ENCODE data around the gene JMJD6. TPM values are rescaled to one million over a fixed set of nuclear protein-coding genes. Genes with fewer than 3 reads are reported as not detected.

JMJD6 gene
- total and polyA plus RNA-seq, 2 of the 8 experiments (the other 6 are each of a cell fraction or from before 2014, with no cell fraction given): 8.6 to 18.6 TPM

DNA sequence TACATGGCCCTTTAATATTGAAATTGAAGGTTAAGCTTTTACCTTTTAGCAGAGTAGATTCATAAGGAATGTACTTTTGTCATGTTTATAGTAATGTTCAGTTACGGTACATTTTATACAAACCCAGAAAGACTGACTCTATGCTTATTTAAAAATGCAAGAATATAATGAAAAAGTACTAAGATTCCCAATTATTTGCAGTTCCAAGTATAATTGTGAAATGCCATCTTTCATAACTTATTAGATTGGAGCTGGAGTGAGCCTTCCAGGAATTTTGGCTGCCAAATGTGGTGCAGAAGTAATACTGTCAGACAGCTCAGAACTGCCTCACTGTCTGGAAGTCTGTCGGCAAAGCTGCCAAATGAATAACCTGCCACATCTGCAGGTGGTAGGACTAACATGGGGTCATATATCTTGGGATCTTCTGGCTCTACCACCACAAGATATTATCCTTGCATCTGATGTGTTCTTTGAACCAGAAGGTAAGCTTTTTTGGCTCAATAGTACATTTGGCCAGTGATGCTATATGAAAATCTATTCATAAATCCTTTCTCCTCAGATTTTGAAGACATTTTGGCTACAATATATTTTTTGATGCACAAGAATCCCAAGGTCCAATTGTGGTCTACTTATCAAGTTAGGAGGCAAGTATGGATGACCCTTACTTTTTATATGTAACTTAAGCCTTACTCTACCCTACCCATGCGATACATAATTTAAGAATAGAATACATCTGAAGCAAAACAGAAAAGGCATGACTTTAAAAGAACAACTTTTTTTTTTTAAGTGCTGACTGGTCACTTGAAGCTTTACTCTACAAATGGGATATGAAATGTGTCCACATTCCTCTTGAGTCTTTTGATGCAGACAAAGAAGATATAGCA, 6.6 kb upstream of the JMJD6 start:
- POLR2A ChIA-PET (ENCODE audit: partially characterized antibody): interaction anchor here (0.6 to 9.2 kb wide), 24 partner anchors 7 to 850 kb away, joined by 3 to 181 read pairs (median 3); partner anchors contain the start of genes JMJD6, METTL23 and PRCD
- Histone ChIP-seq H3K4me3 (ENCODE audit: extremely low read depth in 1 of 4, insufficient read depth in 2 of 4, low read depth in 3 of 4, low read length in 4 of 4) (peak overlapping the region in 1 of 4 experiments; percentile 99; a peak in 2 of 8 replicates), H4K20me1 (replicated peaks in 1 of 2; ENCODE audit: control insufficient read depth in 1 of 2, insufficient read depth in 2 of 2, low read length in 2 of 2) (peaks cover 17 to 18% of the 10 kb centered on the region in 2 experiments)
- TF ChIP-seq CREB1 (IDR thresholded peaks at IDR 0.05): no peak
- no peak for TF ChIP-seq KDM5A (IDR thresholded peaks at IDR 0.05; ENCODE audit: low read length)
- TF ChIP-seq POLR2AphosphoS5 (IDR thresholded peaks at IDR 0.05; ENCODE audit: low read depth, low read length): peak; percentile 92
- no peak for TF ChIP-seq BACH1 (IDR thresholded peaks at IDR 0.05; ENCODE audit: low read length)
- TF ChIP-seq TAF7 (optimal IDR thresholded peaks at IDR 0.05; ENCODE audit: borderline replicate concordance, low read depth, low read length): no peak
- TF ChIP-seq RXRA (IDR thresholded peaks at IDR 0.05; ENCODE audit: insufficient read depth, low read depth, low read length): no peak
- TF ChIP-seq HDAC2 (IDR thresholded peaks at IDR 0.05; ENCODE audit: borderline replicate concordance in 1 of 2, low read depth in 2 of 2, low read length in 2 of 2): no peak
- TF ChIP-seq POLR2A (IDR thresholded peaks at IDR 0.05; ENCODE audit: control extremely low read depth in 1 of 2, low read depth in 2 of 2, low read length in 2 of 2): peak; percentile 74 to 79
- TF ChIP-seq SIN3A (conservative IDR thresholded peaks at IDR 0.05 in 1 of 2, IDR thresholded peaks at IDR 0.05 in 1 of 2; ENCODE audit: low read depth in 1 of 2, low read length in 2 of 2): no peak
- TF ChIP-seq JUND (IDR thresholded peaks at IDR 0.05; ENCODE audit: low read length): no peak

More for the DNA sequence above, 6.6 kb upstream of the JMJD6 start:
- Histone ChIP-seq H3K4ac (replicated peaks; ENCODE audit: insufficient read length, low read depth, low read length) (no peak overlapping the region), H2BK15ac (ENCODE audit: low read length) (no peak overlapping the region), H2AFZ (ENCODE audit: low read length) (no peak overlapping the region), H2BK20ac (ENCODE audit: low read length) (no peak overlapping the region), H3K9ac (replicated peaks in 1 of 4; ENCODE audit: extremely low read depth in 1 of 4, low read depth in 3 of 4, low read length in 3 of 4) (no peak overlapping the region), H3K79me1 (ENCODE audit: low read depth, low read length) (peaks cover 6% of the 10 kb centered on the region), H3K27me3 (replicated peaks in 1 of 4; ENCODE audit: control insufficient read depth in 3 of 4, extremely low read depth in 1 of 4, insufficient read depth in 3 of 4, low read length in 3 of 4) (no peaks in the 10 kb centered on the region), H4K5ac (ENCODE audit: insufficient read length, low read depth, low read length) (no peak overlapping the region), H3K14ac (ENCODE audit: insufficient read length) (no peak overlapping the region), H3K36me3 (ENCODE audit: control insufficient read depth in 2 of 4, insufficient read depth in 4 of 4, low read length in 3 of 4) (peaks cover 17 to 51% (median 36%) of the 10 kb centered on the region in 4 experiments), H3K56ac (replicated peaks; ENCODE audit: insufficient read length, low read depth, low read length) (no peak overlapping the region), H2BK5ac (ENCODE audit: low read depth, low read length) (no peak overlapping the region), H4K8ac (ENCODE audit: extremely low read depth, insufficient read depth, low read length) (no peak overlapping the region), H2BK120ac (replicated peaks; ENCODE audit: low read depth, low read length) (no peak overlapping the region), H3K23ac (ENCODE audit: insufficient read length) (no peak overlapping the region), H4K91ac (replicated peaks; ENCODE audit: insufficient read length, low read length) (no peak overlapping the region), H2BK12ac (ENCODE audit: low read depth, low read length) (no peak overlapping the region), H3K27ac (ENCODE audit: low read depth, low read length) (no peak overlapping the region), H3K18ac (ENCODE audit: extremely low read depth, low read length) (no peak overlapping the region), H3K79me2 (ENCODE audit: control insufficient read depth in 1 of 2, insufficient read depth in 2 of 2, low read length in 2 of 2) (peaks cover 16 to 60% of the 10 kb centered on the region in 2 experiments), H2AK5ac (ENCODE audit: low read depth, low read length) (no peak overlapping the region), H3K4me1 (replicated peaks in 1 of 4; ENCODE audit: control insufficient read depth in 3 of 4, insufficient read depth in 4 of 4, low read length in 3 of 4) (peaks cover 0 to 8% (median 4%) of the 10 kb centered on the region in 4 experiments; a peak in 4 of 7 replicates), H3K9me3 (ENCODE audit: insufficient read depth in 2 of 2, low read depth in 1 of 2, low read length in 1 of 2) (no peaks in the 10 kb centered on the region), H3K23me2 (ENCODE audit: low read depth, low read length) (peaks cover 5% of the 10 kb centered on the region; the same call in 1 of the 2 replicates), H3K4me2 (ENCODE audit: insufficient read depth in 1 of 2, low read depth in 2 of 2, low read length in 2 of 2) (peak overlapping the region; percentile 2 to 72; a peak in 2 of 4 replicates)
- no peak for DNase-seq (ENCODE audit: low read depth in 1 of 2, low spot score in 2 of 2)
- WGBS, 2 experiments (ENCODE audit: extremely low coverage in 1 of 2, insufficient coverage in 1 of 2, insufficient read length in 1 of 2, insufficient replicate concordance in 2 of 2, low coverage in 1 of 2, low lambda C conversion rate in 2 of 2, missing lambda C conversion rate in 1 of 2): 85% methylated on average over 3 of the region's 3 CpGs; no CpG with 5 or more reads in 1 of the 2 experiments
- FAIRE-seq: no peak
- CTCF ChIA-PET (ENCODE audit: partially characterized antibody): interaction anchor here (0.9 to 1.2 kb wide), 2 partner anchors 62 to 78 kb away, joined by 3 read pairs; no protein-coding TSS in a partner anchor

All from H1 (cell line).